HK-2 (cell line): ENCODE data around the gene PCSK5.

ENCODE experiments used
- DNase-seq: peaks from one replicate; pipeline ENCODE4 v3.0.0-alpha.2; 2018; ENCODE audit not compliant: unreplicated experiment

The PCSK5 gene

GRCh38 chr9:76394195-76394959, 503.9 kb downstream of the PCSK5 start, which contains the start of gene RFK:
Gene RFK (minus strand): TSS chr9:76394426. CDS start chr9:76394171, 255 bp downstream.
- peak; percentile 80 for DNase-seq

- no peak for DNase-seq
These were observed 504.4 kb downstream of the PCSK5 start for GRCh38 chr9:76394960-76395252.

- DNase-seq, result no peak
These were observed 504.9 kb downstream of the PCSK5 start for GRCh38 chr9:76395381-76395780.

GRCh38 chr9:76396144-76396543, 505.7 kb downstream of the PCSK5 start:
- no peak for DNase-seq

- no peak for DNase-seq
These were observed 506.1 kb downstream of the PCSK5 start for GRCh38 chr9:76396597-76396996.

- no peak for DNase-seq
These were observed 509.4 kb downstream of the PCSK5 start for GRCh38 chr9:76399856-76400255.

GRCh38 chr9:76400534-76401096, 510.1 kb downstream of the PCSK5 start:
- no peak for DNase-seq

- DNase-seq, result no peak
These were observed 510.7 kb downstream of the PCSK5 start for GRCh38 chr9:76401176-76401575.

GRCh38 chr9:76401580-76402354, 511.3 kb downstream of the PCSK5 start:
- DNase-seq, result no peak

GRCh38 chr9:76403352-76403751, 512.9 kb downstream of the PCSK5 start:
- no peak for DNase-seq

- DNase-seq, result no peak
These were observed 513.9 kb downstream of the PCSK5 start for GRCh38 chr9:76404401-76404800.

GRCh38 chr9:76405340-76405739, 514.9 kb downstream of the PCSK5 start:
- DNase-seq, result no peak

GRCh38 chr9:76405868-76406267, 515.4 kb downstream of the PCSK5 start:
- no peak for DNase-seq
